Fibroblast of lung (primary cell): ENCODE results near the gene RPS6KA2.

Experiments used
- CTCF ChIP-seq, 2 donors: IDR thresholded peaks in 1 of 2; conservative IDR thresholded peaks in 1 of 2; 1 replicate in 1 of 2; 2 replicates in 1 of 2; pipeline ENCODE4 v1.5.1; 2011 to 2012; ENCODE audit warnings: low read length in 2 of 2, control low read depth in 1 of 2, inconsistent platforms in 1 of 2, low read depth in 1 of 2, mild to moderate bottlenecking in 1 of 2
- EZH2 ChIP-seq: IDR thresholded peaks from 2 replicates; pipeline ENCODE4 v1.5.1; 2012; ENCODE audit warnings: low read length, control low read depth, mild to moderate bottlenecking; ENCODE audit errors: missing control alignments

- no peak for TF ChIP-seq CTCF (conservative IDR thresholded peaks at IDR 0.05 in 1 of 2, IDR thresholded peaks at IDR 0.05 in 1 of 2; ENCODE audit: low read depth in 1 of 2, low read length in 2 of 2)
- TF ChIP-seq EZH2: no peak
These were observed 211.7 kb downstream of the RPS6KA2 start for GRCh38 chr6:166415306-166415705.
